ENCODE data around the gene MORC3. TPM values are rescaled to one million over a fixed set of nuclear protein-coding genes. Genes with fewer than 3 reads are reported as not detected.
A peak's percentile ranks its signal among the peaks of the same experiment; 100 is the strongest.
"Not testable (repeated sequence)": the region's sequence is repeated elsewhere in the genome, so short reads cannot be mapped to it uniquely, and the experiment has no call there.

MORC3 gene
- total RNA-seq, 1 donor from 2014 or later = 31.7 TPM

DNA sequence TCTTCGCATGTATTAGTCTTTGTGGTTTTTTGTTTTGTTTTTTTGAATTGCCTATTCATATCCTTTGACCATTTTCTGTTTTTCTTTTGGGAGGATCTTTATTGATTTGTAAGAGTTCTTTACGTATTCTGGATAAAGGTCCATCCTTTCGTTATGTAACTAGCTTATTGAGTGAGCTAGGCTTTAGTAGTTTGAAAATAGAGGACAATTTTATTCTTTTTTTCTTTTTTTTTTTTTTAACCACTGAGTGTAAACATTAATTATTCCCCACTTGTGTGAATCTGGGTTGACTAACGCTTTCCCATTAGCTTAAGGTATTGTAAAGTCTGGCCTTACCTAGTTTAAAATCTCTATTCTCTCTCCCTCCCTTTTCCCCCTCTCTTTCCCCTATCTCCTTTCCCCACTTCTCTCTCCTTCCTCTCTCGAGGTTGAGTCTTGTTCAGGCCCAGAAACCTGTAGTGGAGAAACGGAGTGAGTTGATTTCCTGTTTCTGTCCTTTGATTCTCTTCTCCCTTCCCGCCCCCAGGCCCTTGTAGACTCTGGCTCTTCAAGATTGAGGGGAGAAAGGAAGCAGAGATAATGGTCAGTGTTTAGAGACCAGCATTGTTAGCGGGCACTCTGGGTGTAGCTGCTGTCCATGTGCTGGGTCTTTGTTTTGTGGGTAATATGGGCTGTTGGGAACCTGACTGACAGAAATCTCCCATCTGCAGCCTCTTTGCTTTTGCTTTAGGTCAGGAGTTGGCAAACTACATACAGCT lies 1.5 kb downstream of the MORC3 start:
- no peak for DNase-seq (ENCODE audit: low spot score)

DNA sequence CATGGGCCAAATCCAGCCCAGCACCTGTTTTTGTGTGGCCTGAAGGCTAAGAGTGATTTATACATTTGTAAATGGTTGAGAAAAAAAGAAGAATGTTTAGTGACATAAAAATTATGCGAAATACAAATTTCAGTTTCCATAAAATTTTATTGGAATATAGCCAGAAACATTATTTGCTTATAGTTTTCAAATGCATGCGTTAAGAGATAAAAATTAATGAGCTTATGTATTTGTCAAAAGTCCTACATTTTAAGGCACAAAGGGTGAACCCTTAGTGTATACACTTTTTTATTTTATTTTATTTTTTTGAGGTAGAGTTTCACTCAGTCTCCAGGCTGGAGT lies 2.1 kb downstream of the MORC3 start:
- DNase-seq (ENCODE audit: low spot score) = no peak

DNA sequence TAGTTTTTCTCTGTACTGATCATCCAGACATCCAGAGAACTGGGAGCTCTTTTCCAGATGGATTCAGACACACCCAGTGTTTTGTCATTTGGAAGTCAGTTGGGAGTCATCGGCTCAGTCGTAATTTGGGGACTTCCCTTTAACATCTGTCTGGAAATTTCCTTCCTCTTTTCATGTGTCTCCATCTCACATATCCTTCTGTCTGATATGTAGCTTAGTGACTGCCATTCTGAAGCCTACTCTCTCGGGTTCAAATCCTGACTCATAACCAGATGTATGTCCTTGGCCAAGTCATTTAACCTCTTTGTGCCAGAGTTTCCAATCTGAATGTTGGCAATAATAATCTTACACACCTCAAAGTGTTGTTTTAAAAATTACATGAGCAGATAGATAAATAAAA lies 3.0 kb downstream of the MORC3 start:
- no peak for DNase-seq (ENCODE audit: low spot score)

DNA sequence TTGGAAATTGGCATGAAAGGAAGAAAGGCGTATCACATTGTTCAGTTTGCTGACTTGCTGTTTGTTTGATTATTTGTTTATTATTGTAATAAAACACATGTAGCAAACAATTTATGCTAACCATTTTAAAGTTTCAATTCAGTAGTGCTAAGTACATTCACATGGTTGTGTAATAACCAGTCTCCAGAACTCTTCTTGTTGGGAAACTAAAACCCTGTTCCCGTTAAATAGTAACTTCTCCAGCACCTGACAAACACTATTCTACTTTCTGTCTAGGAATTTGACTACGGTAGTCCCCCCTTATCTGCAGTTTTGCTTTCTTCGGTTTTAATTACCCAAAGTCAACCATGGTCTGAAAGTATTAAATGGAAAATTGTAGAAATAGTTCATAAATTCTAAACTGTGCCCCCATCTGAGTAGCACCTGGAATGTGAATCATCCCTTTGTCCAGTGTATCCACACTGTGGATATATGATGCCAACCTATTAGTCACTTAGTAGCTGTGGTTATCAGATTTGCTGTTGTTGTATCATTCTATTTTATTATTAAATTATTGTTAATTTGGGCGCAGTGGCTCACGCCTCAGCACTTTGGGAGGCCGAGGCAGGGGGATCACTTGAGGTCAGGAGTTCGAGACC lies 5.5 kb downstream of the MORC3 start:
- no peak for DNase-seq (ENCODE audit: low spot score)

DNA sequence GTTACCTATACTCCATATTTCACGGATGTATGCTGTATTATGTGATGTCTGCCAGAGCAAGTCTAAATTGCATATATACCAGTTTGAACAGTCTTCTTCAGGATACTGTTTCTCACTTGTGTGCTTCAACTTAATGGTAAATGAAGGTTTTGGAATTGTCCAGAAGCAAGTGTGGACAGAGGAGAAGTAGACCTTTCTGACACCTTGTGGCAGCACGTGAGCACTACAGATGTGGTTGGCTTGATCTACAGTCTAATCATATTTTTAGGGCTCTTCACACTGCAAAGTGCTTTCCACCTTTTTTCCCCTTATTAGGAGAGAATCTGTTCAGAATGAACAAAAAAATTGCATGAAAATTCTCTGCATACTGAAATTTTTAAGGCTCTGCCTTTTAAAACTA lies 10.9 kb downstream of the MORC3 start:
- peak; percentile 37 for DNase-seq (ENCODE audit: low spot score)

DNA sequence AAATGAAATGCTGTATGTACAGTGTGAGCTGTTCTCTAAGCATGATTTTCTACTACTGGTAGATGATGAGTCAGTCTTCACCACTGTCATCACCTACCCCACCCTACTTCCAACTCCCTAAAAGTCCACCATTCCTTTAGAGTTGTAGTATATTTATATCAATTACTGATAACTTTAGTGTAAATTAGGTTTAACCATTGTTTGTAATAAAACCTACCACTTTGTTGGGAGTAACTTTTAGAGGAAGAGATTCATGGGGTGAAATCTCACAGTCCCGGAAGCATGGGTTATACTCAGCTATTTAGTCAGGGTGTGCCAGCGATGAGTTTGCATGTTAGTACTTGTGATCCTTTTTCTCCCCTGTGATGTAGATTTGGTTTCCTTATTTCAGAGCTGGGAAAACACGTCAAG lies 17.1 kb downstream of the MORC3 start:
- DNase-seq (ENCODE audit: low spot score) = no peak

DNA sequence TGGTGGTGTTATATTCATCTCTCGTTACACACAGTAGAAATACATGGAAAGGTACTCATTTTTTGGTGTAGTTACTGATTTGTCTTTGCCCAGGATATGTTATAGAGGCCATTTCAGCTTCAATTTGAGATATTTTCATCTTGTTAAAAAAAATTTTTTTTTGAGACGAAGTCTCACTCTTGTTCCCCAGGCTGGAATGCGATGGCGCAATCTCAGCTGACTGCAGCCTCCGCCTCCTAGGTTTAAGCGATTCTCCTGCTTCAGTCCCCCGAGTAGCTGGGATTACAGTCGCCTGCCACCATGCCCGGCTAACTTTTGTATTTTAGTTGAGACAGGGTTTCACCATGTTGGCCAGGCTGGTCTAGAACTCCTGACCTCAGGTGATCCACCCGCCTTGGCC lies 19.0 kb downstream of the MORC3 start:
- DNase-seq (ENCODE audit: low spot score) = no peak

DNA sequence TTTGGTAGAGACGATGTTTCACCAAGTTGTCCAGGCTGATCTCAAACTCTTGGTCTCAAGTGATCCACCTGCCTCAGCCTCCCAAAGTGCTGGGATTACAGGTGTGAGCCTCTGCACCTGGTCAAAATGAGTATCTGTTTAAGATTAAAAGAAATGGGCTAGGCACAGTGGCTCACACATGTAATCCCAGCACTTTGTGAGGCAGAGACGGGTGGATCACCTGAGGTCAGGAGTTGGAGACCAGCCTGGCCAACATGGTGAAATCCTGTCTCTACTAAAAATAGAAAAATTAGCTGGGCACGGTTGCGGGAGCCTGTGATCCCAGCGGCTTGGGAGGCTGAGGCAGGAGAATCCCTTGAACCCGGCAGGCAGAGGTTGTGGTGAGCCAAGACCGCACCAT lies 22.6 kb downstream of the MORC3 start:
- DNase-seq (ENCODE audit: low spot score) = not testable (repeated sequence)

DNA sequence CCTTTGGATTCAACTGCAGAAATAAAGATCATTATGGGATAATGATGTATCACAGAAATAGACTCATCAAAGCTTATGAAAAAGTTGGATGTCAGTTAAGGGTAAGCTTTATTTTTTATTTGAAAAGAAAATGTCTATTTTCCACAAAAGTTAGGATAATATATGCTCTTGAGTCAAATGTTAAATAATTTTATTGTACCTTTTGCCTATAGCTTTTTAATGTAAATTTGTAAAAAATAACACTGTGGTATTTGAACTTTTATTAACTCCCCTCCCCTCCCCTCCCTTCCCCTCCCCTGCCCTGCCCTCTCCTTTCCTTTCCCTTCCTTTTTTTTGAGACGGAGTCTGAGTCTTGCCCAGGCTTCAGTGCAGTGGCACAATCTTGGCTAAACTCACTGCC lies 24.9 kb downstream of the MORC3 start:
- DNase-seq (ENCODE audit: low spot score) = no peak

DNA sequence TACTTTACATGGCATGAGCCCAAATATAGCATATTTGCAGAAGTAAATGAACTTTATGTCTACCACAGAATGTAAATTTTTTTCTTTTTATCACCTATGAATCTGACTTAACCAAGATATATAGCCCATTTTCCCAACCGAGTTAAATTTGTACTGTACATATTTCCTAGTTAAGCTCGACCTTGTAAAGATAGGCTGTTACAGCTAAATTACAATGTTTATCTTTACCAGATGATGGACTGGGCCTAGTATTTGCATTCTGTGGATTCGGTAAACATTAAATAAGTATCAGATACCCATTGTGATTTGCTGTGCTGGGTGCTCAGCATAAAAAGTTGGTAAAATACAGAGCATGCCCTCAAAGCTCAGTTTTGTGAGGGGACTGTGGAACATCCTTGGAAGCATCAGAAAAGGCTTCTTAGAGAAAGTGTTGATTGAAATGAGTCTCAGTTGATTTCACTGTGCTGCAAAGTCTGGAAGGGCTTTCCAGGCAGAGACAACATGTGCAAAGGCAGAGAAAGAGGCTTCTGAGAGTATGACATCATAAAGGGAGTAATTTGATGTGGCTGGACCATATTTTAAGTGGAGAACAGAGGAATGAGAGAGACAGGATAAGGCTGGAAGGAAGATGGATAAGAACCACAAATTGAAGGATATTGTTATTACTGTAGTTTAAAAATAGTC lies 27.4 kb downstream of the MORC3 start:
- no peak for DNase-seq (ENCODE audit: low spot score)

DNA sequence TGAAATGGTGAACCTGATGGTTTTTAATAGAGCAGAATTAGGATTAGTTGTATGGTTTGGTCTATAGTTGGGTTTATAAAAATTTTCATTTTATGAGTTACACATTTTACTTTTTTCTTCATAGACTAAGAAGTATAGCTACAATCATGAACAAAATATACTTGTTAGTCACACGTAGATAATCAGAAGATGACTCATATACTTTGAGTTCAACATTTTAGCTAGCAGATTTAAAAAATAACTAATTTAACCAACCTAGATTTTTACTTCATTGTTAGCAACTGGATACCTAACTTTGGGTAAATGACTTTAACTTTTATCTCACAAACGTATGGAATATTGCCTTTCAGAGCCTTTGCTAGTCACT lies 27.9 kb downstream of the MORC3 start:
- DNase-seq (ENCODE audit: low spot score) = no peak

DNA sequence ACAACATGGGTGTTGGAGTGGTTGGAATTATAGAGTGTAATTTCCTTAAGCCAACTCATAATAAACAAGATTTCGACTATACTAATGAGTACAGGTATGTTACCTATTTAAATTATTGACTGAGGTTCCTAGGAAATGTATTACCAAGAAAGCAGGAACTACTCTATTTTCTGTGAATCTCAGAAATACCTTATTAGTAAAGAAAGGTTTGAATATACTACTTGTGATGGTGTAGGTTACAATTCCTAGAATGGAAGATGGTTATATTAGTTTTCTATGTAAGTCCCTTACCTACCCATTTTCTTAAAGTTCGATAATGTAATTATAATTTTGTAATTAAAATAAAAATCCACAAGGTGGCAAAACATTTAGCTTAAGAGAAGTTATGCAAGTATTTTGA lies 29.3 kb downstream of the MORC3 start:
- no peak for DNase-seq (ENCODE audit: low spot score)

DNA sequence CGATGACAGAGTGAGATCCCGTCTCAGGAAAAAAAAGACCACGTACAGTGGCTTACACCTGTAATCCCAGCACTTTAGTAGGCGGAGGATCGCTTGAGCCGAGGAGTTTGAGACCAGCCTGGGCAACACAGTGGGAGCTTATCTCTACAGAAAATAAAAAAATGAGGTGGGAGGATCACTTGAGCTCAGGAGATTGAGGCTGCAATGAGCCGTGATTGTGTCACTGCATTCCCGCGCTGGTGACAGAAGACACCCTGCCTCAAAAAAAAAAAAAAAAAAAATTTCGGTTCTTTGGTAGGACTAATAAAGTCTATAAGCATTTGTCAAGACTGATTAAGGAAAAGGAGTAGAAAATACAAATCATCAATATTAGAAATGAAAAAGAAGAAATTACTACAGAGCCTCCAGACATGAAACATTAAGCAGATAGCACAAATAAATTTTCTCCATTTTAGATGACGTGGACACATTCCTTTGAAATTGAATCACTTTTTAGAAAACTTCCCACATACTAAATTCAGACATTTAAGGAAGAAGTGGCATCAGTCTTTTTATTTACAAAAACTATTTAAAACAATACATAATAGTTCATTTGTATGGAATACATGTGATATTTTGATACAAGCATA lies 30.4 kb downstream of the MORC3 start:
- no peak for DNase-seq (ENCODE audit: low spot score)

DNA sequence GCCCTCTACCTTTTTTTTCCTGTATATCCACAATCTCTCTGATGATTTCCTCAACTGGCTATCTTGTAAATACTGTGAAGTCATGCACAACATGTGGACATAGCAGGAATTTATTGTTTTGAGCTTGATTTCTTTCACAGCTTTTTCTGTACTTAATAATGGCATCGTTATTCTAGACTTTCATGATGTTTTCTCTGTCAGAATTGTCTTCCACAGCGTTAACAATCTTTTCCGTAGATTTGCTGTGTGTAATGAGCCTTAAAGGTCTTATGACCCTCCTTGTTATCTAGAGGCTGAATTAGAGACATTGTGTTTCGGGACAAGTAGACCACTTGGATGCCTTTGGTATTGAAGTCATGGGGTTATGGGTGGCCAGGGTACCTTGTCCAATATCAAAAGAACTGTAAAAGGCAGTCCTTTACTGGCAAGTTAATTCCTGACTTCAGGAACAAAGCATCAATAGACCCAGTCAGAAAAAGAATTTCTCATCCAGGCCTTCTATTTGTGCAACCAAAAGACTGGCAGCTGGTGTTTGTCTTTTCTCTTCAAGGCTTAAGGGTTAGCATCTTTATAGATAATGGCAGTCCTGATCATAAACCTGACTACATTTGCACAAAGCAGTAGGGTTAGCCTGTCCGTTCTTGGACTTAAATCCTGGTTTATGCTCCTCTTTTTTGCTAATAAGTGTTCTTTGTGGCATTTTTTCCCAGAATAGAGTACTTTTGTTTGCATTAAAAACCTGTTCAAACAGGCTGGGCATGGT lies 35.1 kb downstream of the MORC3 start:
- DNase-seq (ENCODE audit: low spot score) = no peak

DNA sequence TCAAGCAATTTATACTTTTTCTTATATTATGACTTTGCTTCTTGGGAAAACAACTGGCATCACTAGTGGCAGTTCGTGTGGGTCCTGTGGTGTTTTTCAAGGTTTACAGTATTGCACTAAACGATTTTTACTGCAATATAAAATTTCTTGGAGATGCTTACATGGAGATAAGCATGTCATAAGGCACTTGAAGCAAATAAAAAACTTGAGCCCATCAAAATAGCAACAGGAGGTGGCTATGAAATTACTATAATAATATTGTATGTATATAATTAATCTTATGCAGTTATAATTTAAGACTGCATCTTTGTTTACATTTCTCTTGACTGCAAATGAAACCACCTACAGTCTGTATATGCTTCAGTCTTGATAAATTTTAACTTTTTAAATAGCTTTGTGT lies 35.9 kb downstream of the MORC3 start:
- DNase-seq (ENCODE audit: low spot score) = no peak

DNA sequence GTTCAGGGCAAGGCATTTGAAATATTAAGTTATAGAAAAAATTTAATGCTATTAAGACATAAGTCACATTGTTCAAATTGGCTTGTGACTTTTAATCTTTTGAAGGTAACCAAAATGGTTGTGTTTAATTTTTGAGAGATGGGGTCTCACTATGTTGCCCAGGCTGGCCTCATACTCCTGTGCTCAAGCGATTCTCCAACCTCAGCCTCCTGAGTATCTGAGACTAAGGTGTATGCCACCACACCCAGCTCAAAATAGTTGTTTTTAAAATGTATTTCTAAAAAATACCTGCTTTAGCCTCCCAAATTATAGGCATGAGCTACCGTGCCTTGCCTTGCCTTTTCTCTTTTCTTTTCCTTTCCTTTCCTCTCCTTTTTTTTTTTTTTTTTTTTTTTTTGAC lies 39.2 kb downstream of the MORC3 start:
- DNase-seq (ENCODE audit: low spot score) = no peak

DNA sequence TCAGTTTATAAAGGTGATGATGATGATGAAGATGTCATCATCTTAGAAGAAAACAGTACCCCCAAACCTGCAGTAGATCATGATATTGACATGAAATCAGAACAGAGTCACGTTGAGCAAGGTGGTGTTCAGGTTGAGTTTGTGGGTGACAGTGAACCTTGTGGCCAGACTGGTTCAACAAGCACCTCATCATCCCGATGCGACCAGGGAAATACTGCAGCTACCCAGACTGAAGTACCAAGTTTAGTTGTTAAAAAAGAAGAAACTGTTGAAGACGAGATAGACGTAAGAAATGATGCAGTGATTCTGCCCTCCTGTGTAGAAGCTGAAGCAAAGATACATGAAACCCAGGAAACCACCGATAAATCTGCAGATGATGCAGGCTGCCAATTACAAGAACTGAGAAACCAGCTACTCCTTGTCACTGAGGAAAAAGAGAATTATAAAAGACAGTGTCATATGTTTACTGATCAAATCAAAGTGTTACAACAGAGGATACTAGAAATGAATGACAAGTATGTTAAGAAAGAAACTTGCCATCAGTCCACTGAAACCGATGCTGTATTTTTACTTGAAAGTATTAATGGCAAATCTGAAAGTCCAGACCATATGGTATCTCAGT lies 49.2 kb downstream of the MORC3 start:
- DNase-seq (ENCODE audit: low spot score) = no peak

DNA sequence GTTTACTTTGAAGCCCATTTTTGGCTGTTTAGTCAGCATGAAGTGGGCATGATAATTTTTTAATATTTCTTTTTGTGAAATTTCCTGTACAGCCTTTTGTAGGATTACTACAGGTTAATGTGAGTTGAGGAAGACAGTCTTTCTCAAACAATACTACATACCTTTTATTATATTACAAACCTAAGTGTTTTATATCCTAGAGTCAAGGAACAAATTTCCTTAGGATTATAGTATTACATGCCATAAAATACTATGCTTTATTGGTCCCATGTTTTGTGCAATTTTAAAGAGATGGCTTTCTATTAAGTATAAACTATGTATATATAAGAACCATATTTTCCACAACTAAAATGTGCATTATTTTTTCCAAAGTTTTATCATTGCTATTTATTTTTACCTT lies 56.0 kb downstream of the MORC3 start:
- no peak for DNase-seq (ENCODE audit: low spot score)

DNA sequence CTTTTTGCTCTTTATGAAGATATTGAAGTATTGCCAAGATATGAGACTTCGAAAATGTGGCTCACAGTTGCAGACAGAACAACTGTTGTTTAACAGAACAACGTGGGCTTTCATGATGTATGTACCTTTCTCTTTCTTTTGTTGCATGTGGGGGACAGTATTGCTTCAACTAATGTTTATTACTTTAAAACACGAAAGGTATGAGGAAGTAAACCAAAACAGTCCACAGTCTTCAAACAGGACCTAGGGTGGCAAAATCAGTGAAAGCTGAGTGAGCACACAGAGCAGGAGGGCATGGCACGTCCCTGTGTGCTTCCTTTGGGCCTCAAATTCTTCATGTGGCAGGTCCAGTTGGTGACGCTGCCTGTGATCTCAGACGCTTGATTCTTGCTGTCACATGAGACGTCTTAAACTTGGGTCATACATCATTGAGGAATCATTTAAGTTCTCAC lies 57.4 kb downstream of the MORC3 start:
- no peak for DNase-seq (ENCODE audit: low spot score)

DNA sequence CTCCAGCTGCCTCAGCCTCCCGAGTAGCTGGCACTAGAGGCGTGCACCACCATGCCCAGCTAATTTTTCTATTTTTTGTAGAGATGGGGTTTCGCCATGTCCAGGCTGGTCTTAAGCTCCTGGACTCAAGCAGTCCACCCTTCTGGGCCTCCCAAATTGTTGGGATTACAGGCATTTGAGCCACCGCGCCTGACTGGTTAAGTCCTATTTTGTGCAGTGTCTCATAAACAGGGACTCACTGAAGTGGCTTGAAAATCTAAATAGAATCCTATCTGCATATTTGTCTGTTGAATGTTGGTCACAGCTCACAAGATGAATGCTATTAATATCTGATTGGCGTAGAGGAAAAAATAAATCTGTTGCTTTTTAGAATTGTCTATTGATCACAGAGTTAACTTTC lies 59.3 kb downstream of the MORC3 start:
- DNase-seq (ENCODE audit: low spot score) = no peak

DNA sequence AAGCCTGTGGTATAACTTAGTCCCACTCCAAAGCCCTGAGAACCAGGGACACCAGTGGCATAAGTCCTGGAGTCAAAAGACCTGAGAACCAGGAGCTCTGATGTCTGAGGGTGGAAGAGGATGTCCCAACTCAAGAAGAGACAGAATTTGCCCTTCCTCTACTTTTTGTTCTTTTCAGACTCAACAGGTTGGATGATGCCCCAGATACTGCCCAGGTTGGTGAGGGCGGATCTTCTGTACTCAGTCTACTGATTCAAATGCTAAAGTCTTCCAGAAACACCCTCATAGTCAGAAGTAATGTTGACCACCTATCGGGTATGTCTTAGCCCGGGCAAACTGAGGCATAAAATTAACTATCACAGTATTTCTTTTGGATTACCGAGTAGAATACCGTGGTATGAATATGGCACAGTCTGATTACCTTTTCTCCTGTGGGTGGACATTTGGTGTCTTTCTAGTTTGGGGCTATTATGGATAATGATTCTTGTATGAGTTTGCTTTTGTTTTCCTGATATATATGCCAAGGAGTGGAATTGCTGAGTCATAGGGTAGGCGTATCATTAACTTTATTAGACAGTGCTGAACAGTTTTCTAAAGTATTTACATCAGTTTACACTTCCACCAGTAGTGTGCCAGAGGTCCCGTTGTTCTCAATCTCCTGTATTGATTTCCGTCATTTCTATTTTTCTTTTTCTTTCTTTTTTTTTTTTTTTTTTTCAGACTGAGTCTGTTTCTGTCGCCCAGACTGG lies 62.0 kb downstream of the MORC3 start:
- DNase-seq (ENCODE audit: low spot score) = no peak
